Measurements from ENCODE around the gene SOX8. TPM values are rescaled to one million over a fixed set of nuclear protein-coding genes. Genes with fewer than 3 reads are reported as not detected.

The SOX8 gene
- total RNA-seq, 1 experiment from 2014 or later = 1.4 TPM

DNA sequence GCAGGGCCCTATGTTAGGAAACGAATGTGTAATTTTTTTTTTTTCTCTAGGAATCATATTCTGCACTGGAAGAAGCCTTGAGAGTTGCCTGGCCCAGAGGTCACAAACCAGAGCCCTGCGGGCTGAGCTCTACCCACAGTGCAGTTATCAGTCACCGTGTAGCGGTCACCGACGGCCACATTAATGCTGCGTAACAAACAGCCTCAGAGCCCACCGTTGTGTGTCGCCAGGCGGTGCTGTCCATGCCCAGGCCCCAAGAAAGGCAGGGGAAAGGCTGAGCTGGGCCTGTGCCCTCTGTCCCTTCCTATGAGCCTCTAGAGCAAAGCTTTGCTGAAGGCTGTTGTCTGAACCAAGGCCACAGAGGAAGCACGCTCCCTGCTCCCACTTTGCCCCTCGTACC lies 6.3 kb upstream of the SOX8 start:
- TF ChIP-seq, protein P1, sequence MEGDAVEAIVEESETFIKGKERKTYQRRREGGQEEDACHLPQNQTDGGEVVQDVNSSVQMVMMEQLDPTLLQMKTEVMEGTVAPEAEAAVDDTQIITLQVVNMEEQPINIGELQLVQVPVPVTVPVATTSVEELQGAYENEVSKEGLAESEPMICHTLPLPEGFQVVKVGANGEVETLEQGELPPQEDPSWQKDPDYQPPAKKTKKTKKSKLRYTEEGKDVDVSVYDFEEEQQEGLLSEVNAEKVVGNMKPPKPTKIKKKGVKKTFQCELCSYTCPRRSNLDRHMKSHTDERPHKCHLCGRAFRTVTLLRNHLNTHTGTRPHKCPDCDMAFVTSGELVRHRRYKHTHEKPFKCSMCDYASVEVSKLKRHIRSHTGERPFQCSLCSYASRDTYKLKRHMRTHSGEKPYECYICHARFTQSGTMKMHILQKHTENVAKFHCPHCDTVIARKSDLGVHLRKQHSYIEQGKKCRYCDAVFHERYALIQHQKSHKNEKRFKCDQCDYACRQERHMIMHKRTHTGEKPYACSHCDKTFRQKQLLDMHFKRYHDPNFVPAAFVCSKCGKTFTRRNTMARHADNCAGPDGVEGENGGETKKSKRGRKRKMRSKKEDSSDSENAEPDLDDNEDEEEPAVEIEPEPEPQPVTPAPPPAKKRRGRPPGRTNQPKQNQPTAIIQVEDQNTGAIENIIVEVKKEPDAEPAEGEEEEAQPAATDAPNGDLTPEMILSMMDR (conservative IDR thresholded peaks at IDR 0.05; ENCODE audit: low read depth, low read length) = no peak
- TF ChIP-seq EZH2 (IDR thresholded peaks at IDR 0.05; ENCODE audit: borderline replicate concordance, low read depth, low read length, poor library complexity, severe bottlenecking) = no peak
- POLR2A ChIA-PET (ENCODE audit: low non-redundant PET) = no interaction called here
- Histone ChIP-seq H3K27me3 (replicated peaks; ENCODE audit: insufficient read depth, low read depth, low read length, poor library complexity) (no peaks in the 10 kb centered on the region), H3K36me3 (ENCODE audit: insufficient read depth, low read length, poor library complexity, severe bottlenecking) (no peaks in the 10 kb centered on the region), H3K4me1 (ENCODE audit: insufficient read depth, low read length, poor library complexity, severe bottlenecking) (no peaks in the 10 kb centered on the region), H3K4me3 (ENCODE audit: low read depth, low read length, poor library complexity, severe bottlenecking) (no peak overlapping the region), H3K9me3 (ENCODE audit: low read depth, low read length, poor library complexity, severe bottlenecking) (no peaks in the 10 kb centered on the region), H3K27ac (ENCODE audit: low read depth, low read length, poor library complexity, severe bottlenecking) (no peak overlapping the region)
- BruUV-seq (replicated peaks) = no TSS peak
- DNase-seq (ENCODE audit: low spot score) = no peak
- intact Hi-C loops (cut with micrococcal nuclease; ENCODE audit: unreplicated experiment) = no loop called here
- CTCF ChIA-PET = no interaction called here

DNA sequence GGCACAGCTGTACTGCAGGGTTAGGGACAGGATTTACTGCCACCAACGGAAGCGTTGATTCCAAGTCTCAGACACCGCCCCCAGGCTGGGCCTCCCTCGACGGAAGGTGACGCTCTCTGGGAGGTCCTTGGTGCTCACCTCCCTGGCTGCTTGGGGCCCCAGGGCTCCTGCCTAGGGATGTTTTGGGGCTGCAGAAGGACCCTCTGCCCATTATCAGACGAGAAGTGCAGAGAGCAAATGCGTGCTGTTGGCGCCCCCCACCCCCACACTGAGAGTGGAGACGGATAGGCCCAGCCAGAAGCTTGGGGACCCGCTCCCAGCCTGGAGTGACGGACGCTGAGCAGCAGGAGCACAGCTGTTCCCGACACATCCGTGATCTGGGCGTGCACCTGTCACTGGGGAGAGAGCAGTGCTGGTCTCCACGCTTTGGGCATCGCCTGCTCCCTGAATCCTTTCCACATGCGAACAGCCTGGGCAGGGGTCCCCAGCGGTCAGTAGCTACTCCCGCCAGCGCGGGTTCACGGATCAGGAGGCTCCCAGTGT lies 5.1 kb upstream of the SOX8 start:
- no peak overlapping the region for H3K27ac ChIP-seq (ENCODE audit: low read depth, low read length, poor library complexity, severe bottlenecking)
- intact Hi-C loops (cut with micrococcal nuclease; ENCODE audit: unreplicated experiment) = no loop called here

DNA sequence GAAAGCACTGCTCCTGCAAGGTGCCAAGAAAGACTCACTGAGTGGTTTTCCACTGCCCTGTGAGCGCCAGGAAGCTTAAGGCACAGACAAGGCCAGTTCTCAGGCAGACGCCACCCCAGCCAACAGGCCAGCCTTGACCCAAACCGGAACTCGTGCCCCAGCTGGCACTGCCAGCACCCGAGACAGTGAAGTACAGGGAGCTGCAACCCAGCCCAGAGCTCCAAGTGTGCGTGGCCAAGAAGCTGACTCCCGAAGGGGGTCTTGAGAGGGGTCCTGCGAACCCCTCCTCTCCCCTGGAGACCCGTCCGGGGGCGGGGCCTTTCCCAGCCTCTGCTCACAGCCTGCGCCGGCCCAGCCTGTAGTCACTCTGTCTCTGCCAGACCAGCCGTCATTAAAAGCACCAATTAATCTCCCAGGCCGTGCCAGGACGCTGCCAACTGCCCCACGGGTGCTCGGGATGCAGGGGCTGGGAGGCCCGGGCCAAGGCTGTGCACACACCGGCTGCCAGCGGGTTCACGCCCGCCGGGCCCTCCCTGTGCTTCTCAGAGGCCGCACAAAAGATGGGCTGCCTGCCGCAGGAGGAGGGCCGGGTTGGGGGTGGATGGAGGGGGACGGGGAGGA lies 4.4 kb upstream of the SOX8 start:
- no peak overlapping the region for H3K4me3 ChIP-seq (ENCODE audit: low read depth, low read length, poor library complexity, severe bottlenecking)
- H3K4me1 ChIP-seq (ENCODE audit: insufficient read depth, low read length, poor library complexity, severe bottlenecking) = peaks cover 3% of the 10 kb centered on the region
- H3K9me3 ChIP-seq (ENCODE audit: low read depth, low read length, poor library complexity, severe bottlenecking) = no peaks in the 10 kb centered on the region
- H3K36me3 ChIP-seq (ENCODE audit: insufficient read depth, low read length, poor library complexity, severe bottlenecking) = no peaks in the 10 kb centered on the region
- intact Hi-C loops (cut with micrococcal nuclease; ENCODE audit: unreplicated experiment) = no loop called here
- TF ChIP-seq, protein P1 (conservative IDR thresholded peaks at IDR 0.05; ENCODE audit: low read depth, low read length) = no peak
- no peak for TF ChIP-seq EZH2 (IDR thresholded peaks at IDR 0.05; ENCODE audit: borderline replicate concordance, low read depth, low read length, poor library complexity, severe bottlenecking)
- peaks cover 4% of the 10 kb centered on the region for H3K27me3 ChIP-seq (replicated peaks; ENCODE audit: insufficient read depth, low read depth, low read length, poor library complexity)
- POLR2A ChIA-PET (ENCODE audit: low non-redundant PET) = no interaction called here
- no peak for DNase-seq (ENCODE audit: low spot score)
- no TSS peak for BruUV-seq (replicated peaks)
- no peak overlapping the region for H3K27ac ChIP-seq (ENCODE audit: low read depth, low read length, poor library complexity, severe bottlenecking)
- CTCF ChIA-PET = no interaction called here

More for the DNA sequence above, 5.1 kb upstream of the SOX8 start:
- no TSS peak for BruUV-seq (replicated peaks)
- ChIA-PET POLR2A (ENCODE audit: low non-redundant PET) (no interaction called here), CTCF (no interaction called here)
- DNase-seq (ENCODE audit: low spot score) = no peak
- Histone ChIP-seq H3K9me3 (ENCODE audit: low read depth, low read length, poor library complexity, severe bottlenecking) (no peaks in the 10 kb centered on the region), H3K36me3 (ENCODE audit: insufficient read depth, low read length, poor library complexity, severe bottlenecking) (no peaks in the 10 kb centered on the region), H3K27me3 (replicated peaks; ENCODE audit: insufficient read depth, low read depth, low read length, poor library complexity) (no peaks in the 10 kb centered on the region), H3K4me3 (ENCODE audit: low read depth, low read length, poor library complexity, severe bottlenecking) (no peak overlapping the region), H3K4me1 (ENCODE audit: insufficient read depth, low read length, poor library complexity, severe bottlenecking) (no peaks in the 10 kb centered on the region)
- no peak for TF ChIP-seq EZH2 (IDR thresholded peaks at IDR 0.05; ENCODE audit: borderline replicate concordance, low read depth, low read length, poor library complexity, severe bottlenecking)

DNA sequence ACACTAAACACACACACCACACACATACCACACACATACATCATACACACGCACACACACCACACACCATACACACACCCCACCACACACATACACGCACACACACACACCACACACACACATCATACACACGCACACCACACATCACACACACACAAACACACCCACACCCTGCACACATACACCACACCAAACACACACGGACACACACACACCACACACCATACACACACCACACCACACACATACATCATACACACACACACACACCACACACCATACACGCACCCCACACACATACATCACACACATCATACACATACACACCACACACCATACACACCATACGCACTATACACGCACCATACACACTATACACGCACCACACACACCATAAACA lies 3.7 kb upstream of the SOX8 start:
- H3K36me3 ChIP-seq (ENCODE audit: insufficient read depth, low read length, poor library complexity, severe bottlenecking) = no peaks in the 10 kb centered on the region
- H3K4me1 ChIP-seq (ENCODE audit: insufficient read depth, low read length, poor library complexity, severe bottlenecking) = peaks cover 4% of the 10 kb centered on the region
- H3K4me3 ChIP-seq (ENCODE audit: low read depth, low read length, poor library complexity, severe bottlenecking) = no peak overlapping the region
- ChIA-PET CTCF (no interaction called here), POLR2A (ENCODE audit: low non-redundant PET) (no interaction called here)
- peaks cover 11% of the 10 kb centered on the region for H3K27me3 ChIP-seq (replicated peaks; ENCODE audit: insufficient read depth, low read depth, low read length, poor library complexity)
- BruUV-seq (replicated peaks) = no TSS peak
- no peaks in the 10 kb centered on the region for H3K9me3 ChIP-seq (ENCODE audit: low read depth, low read length, poor library complexity, severe bottlenecking)
- DNase-seq (ENCODE audit: low spot score) = no peak
- no peak for TF ChIP-seq EZH2 (IDR thresholded peaks at IDR 0.05; ENCODE audit: borderline replicate concordance, low read depth, low read length, poor library complexity, severe bottlenecking)
- TF ChIP-seq, protein P1 (conservative IDR thresholded peaks at IDR 0.05; ENCODE audit: low read depth, low read length) = no peak
- intact Hi-C loops (cut with micrococcal nuclease; ENCODE audit: unreplicated experiment) = no loop called here
- no peak overlapping the region for H3K27ac ChIP-seq (ENCODE audit: low read depth, low read length, poor library complexity, severe bottlenecking)
